Gastroesophageal sphincter (tissue), 3 donors: ENCODE measurements around the gene WNK2.

Experiments
- CTCF ChIP-seq, 4 experiments: fragments of 200-600 bp in 2 of 4; fragments of 450-650 bp in 2 of 4; sonication (generic) in 1 of 4; IDR thresholded peaks; one replicate each; pipeline ENCODE4 v1.5.1; 2017 to 2019; ENCODE audit warnings: antibody characterized with exemption in 4 of 4, mild to moderate bottlenecking in 2 of 4, moderate library complexity in 2 of 4
- POLR2A ChIP-seq, 2 donors: fragments of 450-650 bp; IDR thresholded peaks; one replicate each; pipeline ENCODE4 v1.6.1; 2017; ENCODE audit warnings: antibody characterized with exemption in 2 of 2, mild to moderate bottlenecking in 2 of 2, moderate library complexity in 1 of 2
- POLR2AphosphoS5 ChIP-seq: sonication (generic); formaldehyde crosslinking; IDR thresholded peaks from one replicate; pipeline ENCODE4 v1.6.1; 2017; ENCODE audit warnings: antibody characterized with exemption

GRCh38 chr9:93210324-93210973, 26.5 kb downstream of the WNK2 start:
- TF ChIP-seq CTCF (IDR thresholded peaks at IDR 0.05) (no peak), POLR2AphosphoS5 (no peak), POLR2A (IDR thresholded peaks at IDR 0.05) (no peak)
